Measurements from ENCODE around the gene UPF1. TPM values are rescaled to one million over a fixed set of nuclear protein-coding genes. Genes with fewer than 3 reads are reported as not detected.

UPF1 gene
- total RNA-seq (2014; rRNA removed; shearing (Covaris generic)), result 50.4 and 53.0 TPM in 2 replicates

- Histone ChIP-seq H3K9me3 (replicated peaks) (no peaks in the 10 kb centered on the region), H3K27me3 (no peaks in the 10 kb centered on the region), H3K4me1 (peaks cover 6% of the 10 kb centered on the region; the same call in 1 of the 2 replicates), H3K27ac (no peak within 1 kb of the TSS; the same call in 1 of the 2 replicates), H3K4me3 (peak within 1 kb of the TSS; percentile 86), H3K36me3 (peaks cover 18% of the 10 kb centered on the region; the same call in 1 of the 2 replicates)
- peak; percentile 94 to 96 for DNase-seq
Measured at GRCh38 chr19:18831524-18832305, at the start of gene UPF1. TSS of gene UPF1 (plus strand) at chr19:18831959. CDS start at chr19:18832210, 251 bp downstream.

DNA sequence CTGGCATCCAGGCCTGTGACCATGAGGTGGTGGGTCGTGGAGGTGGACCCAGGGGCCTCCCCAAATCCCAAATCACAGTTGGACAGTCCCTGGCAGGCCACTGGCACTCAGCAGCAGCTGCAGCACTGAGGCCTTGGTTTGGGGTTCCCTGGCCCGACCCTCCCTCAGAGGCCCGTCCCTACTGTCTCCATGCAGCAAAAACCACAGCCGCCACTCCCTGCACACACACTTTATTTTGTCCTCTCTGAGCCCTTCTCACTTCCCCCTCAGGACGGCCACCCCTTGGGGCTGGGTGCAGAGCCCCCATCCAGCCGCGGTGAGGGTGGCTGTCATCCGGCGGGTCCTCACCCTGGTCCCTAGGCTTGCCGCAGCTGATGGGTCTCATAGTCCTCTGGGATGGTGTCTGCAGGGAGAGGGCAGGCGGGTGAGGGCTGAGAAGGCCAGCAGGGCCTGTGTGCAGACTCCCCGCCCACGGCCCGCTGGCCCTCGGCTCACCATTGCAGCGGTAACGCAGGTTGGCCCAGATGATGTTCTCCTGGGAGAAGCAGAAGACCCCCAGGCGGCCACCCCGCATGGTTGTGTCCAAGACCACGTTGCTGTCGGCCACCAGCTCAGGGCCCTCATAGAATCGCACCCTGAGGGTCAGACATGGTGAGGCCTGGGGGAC is 49.1 kb upstream of the UPF1 start:
- DNase-seq, result no peak
- Histone ChIP-seq H3K27me3 (no peaks in the 10 kb centered on the region), H3K36me3 (no peaks in the 10 kb centered on the region), H3K4me3 (no peak overlapping the region), H3K27ac (no peak overlapping the region), H3K9me3 (replicated peaks) (no peaks in the 10 kb centered on the region), H3K4me1 (no peaks in the 10 kb centered on the region)

GRCh38 chr19:18783958-18784785 is 47.6 kb upstream of the UPF1 start:
- H3K27me3 ChIP-seq, result no peaks in the 10 kb centered on the region
- no peaks in the 10 kb centered on the region for H3K4me1 ChIP-seq
- no peaks in the 10 kb centered on the region for H3K9me3 ChIP-seq (replicated peaks)
- no peak for DNase-seq
- H3K4me3 ChIP-seq, result no peak overlapping the region
- H3K36me3 ChIP-seq, result no peaks in the 10 kb centered on the region
- H3K27ac ChIP-seq, result no peak overlapping the region

DNA sequence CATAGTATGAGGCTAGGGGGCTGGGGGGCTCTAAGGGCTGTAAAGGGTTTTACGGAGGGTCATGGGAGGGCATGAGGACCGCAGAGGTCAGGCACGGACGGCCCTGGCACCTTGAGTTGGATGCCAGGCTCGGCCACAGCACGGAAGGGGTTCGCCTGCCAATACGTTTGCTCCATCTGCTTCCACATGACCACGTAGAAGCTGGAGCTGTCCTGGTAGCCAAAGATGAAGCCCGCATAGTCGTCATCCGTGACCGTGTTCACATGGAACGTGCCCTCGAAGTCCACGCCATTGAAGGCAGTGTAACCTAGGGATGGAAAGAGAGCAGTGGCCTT is 47.0 kb upstream of the UPF1 start:
- no peaks in the 10 kb centered on the region for H3K27me3 ChIP-seq
- H3K36me3 ChIP-seq, result no peaks in the 10 kb centered on the region
- no peak overlapping the region for H3K4me3 ChIP-seq
- H3K9me3 ChIP-seq (replicated peaks), result no peaks in the 10 kb centered on the region
- H3K27ac ChIP-seq, result no peak overlapping the region
- no peaks in the 10 kb centered on the region for H3K4me1 ChIP-seq
- no peak for DNase-seq

DNA sequence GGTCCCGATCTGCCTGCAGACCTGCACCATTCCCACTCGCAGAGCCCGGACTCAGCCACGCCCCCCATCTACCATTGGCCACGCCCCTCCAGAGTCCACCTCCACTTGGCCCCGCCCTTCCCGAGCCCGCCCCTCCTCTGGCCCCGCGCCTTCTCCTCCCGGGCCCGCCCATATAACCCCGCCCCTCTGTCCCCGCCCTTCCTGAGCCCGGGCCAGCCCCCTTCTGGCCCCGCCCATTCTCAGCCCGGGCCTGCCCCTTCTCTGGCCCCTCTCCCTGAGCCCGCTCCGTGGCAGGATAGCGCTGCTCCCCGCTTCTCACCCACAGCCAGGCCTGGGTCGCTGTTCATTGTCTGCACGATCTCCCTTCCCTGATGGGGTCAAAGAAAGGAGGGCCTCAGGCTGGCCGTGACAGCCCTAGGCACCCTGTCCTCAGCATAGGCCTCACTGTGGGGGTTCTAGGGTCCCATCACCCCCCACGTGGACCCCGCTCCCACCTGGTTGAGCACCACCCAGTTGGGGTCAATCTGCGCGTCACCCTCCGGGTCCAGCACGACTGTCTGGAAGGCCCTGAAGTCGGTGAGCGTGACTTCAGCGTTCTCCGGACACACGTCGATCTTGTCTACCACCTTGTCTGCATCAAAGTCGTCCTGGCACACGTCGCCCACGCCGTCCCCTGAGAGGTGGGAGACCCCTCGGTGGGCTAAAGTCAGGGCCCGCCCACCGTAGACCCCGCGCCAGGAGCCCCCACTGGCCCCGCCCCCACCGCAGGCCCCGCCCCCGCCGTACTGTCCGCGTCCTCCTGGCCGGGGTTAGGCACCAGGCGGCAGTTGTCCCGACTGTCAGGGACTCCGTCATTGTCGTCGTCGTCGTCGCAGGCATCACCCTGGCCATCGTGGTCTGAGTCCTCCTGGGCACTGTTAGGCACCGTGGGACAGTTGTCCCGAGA is 46.3 kb upstream of the UPF1 start:
- Histone ChIP-seq H3K36me3 (no peaks in the 10 kb centered on the region), H3K27me3 (no peaks in the 10 kb centered on the region), H3K4me3 (no peak overlapping the region), H3K9me3 (replicated peaks) (no peaks in the 10 kb centered on the region), H3K27ac (no peak overlapping the region), H3K4me1 (no peaks in the 10 kb centered on the region)
- peak; percentile 64 to 65 for DNase-seq

DNA sequence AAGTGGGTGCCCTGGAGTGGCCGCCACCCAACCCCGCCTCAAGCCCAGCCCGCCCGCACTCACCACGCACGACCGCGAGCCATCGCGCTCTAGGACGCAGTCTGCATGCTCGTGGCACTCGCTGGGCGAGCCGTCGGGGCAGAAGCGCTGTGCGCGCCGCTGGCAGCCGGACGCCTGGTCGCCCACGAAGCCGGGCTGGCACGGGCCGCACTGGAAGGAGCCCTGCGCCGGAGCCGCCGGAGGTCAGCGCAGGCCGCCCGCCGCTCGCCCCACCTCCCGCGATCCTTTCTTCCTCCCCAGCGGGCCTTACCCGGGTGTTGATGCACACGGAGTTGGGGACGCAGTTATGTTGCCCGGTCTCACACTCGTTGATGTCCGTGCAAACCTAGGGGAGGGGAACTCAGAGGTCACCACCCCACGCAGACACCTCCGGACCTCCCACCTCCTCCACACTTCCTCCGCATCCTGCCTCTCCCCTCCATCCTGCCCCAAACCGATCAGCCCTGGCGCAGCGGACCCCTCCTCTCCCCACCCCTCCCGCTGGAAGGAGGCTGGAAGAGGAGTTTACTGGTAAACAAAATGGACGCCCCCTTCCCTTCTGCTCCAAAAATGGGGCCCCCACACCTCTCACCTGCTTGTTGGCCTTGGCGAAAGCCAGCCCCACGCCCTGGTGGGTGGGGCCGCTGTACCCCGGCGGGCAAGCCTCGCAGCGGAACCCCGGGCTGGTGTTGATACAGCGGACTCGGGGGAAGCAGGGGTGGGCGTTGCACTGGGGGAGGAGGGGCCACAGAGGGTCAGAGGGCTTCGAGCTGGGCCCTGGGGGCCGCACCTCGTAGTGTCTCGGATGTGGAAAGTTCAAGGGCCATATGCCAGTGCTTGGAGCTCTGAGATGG is 43.0 kb upstream of the UPF1 start:
- Histone ChIP-seq H3K4me3 (no peak overlapping the region), H3K9me3 (replicated peaks) (no peaks in the 10 kb centered on the region), H3K4me1 (no peaks in the 10 kb centered on the region), H3K27me3 (peaks cover 10% of the 10 kb centered on the region; the same call in 1 of the 2 replicates), H3K36me3 (no peaks in the 10 kb centered on the region), H3K27ac (no peak overlapping the region)
- DNase-seq, result no peak

DNA sequence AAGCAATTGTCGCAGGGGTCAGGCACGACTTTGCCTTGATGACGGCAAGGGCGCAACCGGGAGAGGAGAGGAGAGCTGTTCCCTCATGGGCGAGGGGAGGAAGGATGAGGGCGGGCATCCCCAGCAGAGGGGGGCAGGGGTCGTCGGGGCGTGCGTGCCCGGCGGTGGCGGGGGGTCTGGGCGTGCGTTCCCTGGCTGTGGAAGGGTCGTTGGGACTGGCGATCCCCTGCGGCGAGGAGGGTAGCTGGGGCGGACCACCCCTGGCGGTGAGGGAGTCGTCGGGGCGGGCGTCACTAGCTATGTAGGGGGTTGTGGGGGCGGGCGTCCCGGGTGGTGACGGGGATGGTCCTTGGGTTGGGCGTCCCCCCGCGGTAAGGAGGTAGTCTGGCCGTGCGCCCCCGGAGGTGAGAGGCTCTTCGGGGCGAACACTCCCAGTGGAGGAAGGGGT is 42.3 kb upstream of the UPF1 start:
- H3K4me3 ChIP-seq, result no peak overlapping the region
- no peak overlapping the region for H3K27ac ChIP-seq
- no peaks in the 10 kb centered on the region for H3K36me3 ChIP-seq
- H3K27me3 ChIP-seq, result peaks cover 10% of the 10 kb centered on the region; the same call in 1 of the 2 replicates
- H3K4me1 ChIP-seq, result no peaks in the 10 kb centered on the region
- no peaks in the 10 kb centered on the region for H3K9me3 ChIP-seq (replicated peaks)
- no peak for DNase-seq

DNA sequence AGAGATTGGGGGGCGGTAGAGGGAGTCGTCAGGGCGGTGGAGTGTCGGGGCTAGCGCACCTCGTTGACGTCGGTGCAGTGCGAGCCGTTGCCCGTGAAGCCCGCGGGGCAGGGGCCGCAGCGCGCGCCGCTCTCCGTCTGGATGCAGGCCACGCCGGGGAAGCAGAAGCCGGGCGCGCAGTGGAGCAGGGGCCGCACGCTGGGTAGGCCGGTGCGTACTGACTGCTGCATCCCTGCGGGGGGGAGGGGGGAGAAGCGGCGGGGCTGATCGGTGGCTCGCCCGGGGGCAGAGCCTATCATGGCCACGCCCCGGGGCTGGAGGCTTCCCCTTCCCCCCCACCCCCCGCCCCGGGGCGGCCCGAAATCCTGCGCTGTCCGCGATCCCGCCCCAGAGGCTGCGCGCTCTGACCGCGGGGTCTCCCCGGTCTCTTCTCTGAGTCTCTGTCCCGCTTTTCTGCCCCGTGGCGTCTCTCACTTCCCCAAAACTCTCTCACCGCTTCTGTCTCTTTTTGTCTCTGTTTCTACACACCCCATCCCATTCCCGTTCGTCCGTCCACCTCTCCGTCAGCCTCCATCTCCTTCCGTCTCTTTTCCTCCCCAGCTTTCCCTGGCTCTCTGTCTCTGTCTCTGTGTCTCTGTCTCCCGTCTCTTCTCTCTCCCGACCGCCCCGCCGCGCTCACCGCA is 41.7 kb upstream of the UPF1 start:
- Histone ChIP-seq H3K27me3 (peaks cover 10% of the 10 kb centered on the region), H3K4me1 (no peaks in the 10 kb centered on the region), H3K27ac (no peak overlapping the region), H3K36me3 (no peaks in the 10 kb centered on the region), H3K9me3 (replicated peaks) (no peaks in the 10 kb centered on the region), H3K4me3 (no peak overlapping the region)
- no peak for DNase-seq

- Histone ChIP-seq H3K27ac (no peak within 1 kb of the TSS), H3K36me3 (no peaks in the 10 kb centered on the region), H3K4me3 (no peak within 1 kb of the TSS), H3K27me3 (peaks cover 13% of the 10 kb centered on the region), H3K4me1 (no peaks in the 10 kb centered on the region), H3K9me3 (replicated peaks) (no peaks in the 10 kb centered on the region)
- DNase-seq, result no peak
Measured at GRCh38 chr19:18790566-18791314, 41.0 kb upstream of the UPF1 start, which contains the start of gene COMP. TSS of gene COMP (minus strand) at chr19:18791305. CDS start at chr19:18791269, 36 bp downstream.

DNA sequence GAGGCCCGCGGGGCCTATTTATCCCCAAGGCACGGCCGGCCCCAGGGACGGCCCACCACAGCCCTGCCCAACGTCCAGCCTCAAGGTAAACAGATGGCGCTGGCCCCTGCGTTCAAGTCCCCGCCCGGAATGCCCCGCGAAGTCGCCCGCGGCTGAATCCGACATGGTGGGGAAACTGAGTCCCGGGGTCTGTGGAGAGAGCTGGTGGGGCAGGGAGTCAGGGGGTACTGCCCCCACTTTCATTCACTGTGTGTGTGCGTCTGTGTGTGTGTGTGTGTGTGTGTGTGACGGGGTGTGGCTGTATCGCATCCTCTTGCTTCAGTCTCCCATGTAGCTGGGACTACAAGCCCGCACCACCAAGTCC is 40.5 kb upstream of the UPF1 start:
- H3K36me3 ChIP-seq, result no peaks in the 10 kb centered on the region
- DNase-seq, result no peak
- peaks cover 16% of the 10 kb centered on the region for H3K27me3 ChIP-seq
- no peaks in the 10 kb centered on the region for H3K9me3 ChIP-seq (replicated peaks)
- no peaks in the 10 kb centered on the region for H3K4me1 ChIP-seq
- H3K27ac ChIP-seq, result no peak overlapping the region
- no peak overlapping the region for H3K4me3 ChIP-seq

DNA sequence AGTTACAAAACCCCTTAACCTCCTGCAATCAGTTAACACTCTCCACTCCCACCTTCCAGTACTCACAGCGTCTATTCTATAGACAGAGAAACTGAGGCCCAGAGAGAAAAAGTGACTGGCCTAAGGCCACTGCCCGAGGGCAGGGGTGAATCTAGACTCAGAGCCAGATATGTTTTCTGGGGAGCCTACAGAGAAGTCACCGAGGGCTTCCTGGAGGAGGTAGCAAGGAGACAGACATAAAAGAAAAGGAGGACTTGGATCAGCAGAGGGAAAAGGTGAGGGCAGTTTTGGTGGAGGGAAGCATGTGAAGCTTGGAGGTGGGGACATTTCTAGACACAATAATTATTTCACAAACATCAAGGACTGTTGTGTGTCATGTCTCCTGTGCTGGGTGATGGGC is 39.1 kb upstream of the UPF1 start:
- Histone ChIP-seq H3K27me3 (peaks cover 23% of the 10 kb centered on the region), H3K4me1 (no peaks in the 10 kb centered on the region), H3K4me3 (no peak overlapping the region), H3K36me3 (no peaks in the 10 kb centered on the region), H3K9me3 (replicated peaks) (no peaks in the 10 kb centered on the region), H3K27ac (no peak overlapping the region)
- no peak for DNase-seq

All from SJCRH30 (cell line).